ENCODE results near the gene IGFBP2. TPM values are rescaled to one million over a fixed set of nuclear protein-coding genes. Genes with fewer than 3 reads are reported as not detected.

The IGFBP2 gene
- total and polyA plus RNA-seq, 2 of the 13 experiments (the other 11 are each of a cell fraction or from before 2014, with no cell fraction given): 2.0 to 5.8 TPM

DNA sequence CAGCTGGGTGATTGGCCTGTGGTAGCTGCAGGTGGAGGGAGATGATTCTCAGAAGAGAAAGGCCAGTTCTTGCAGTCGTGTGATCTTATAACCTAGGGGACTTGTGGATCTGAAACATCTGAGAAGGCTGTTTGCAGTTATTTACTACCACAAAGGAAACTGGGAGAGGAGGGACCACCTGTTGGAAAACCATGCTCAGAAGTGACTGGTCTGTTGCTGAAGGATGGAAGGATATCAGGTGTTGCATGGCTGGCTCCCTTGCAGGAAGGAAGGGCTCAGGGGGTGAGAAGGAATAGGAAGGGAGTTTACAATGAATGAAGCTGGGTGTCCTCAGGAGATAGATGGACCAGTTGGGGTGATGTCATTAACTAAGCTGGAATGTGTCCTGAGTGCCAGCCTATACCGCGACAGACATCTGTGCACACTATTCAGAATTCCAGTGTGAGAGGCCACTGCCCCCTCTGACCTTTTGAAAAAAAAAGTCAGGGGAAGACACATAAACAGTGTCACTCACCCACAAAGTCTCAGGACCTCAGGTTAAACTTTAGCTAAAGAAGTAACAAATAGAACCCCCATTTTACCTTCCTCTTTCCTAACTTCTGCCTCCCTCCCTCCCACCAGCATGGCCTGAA, 17.5 kb downstream of the IGFBP2 start (continued):
- TF ChIP-seq, protein P1, sequence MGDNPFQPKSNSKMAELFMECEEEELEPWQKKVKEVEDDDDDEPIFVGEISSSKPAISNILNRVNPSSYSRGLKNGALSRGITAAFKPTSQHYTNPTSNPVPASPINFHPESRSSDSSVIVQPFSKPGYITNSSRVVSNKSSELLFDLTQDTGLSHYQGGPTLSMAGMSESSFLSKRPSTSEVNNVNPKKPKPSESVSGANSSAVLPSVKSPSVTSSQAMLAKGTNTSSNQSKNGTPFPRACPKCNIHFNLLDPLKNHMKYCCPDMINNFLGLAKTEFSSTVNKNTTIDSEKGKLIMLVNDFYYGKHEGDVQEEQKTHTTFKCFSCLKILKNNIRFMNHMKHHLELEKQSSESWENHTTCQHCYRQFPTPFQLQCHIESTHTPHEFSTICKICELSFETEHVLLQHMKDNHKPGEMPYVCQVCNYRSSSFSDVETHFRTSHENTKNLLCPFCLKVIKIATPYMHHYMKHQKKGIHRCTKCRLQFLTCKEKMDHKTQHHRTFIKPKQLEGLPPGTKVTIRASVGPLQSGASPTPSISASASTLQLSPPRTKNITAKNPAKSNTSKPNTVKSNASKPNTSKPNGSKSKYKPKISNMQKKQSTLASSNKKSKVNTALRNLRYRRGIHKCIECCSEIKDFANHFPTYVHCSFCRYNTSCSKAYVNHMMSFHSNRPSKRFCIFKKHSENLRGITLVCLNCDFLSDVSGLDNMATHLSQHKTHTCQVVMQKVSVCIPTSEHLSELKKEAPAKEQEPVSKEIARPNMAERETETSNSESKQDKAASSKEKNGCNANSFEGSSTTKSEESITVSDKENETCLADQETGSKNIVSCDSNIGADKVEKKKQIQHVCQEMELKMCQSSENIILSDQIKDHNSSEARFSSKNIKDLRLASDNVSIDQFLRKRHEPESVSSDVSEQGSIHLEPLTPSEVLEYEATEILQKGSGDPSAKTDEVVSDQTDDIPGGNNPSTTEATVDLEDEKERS (CRISPR knock-in tag; IDR thresholded peaks at IDR 0.05): no peak
- TF ChIP-seq ZNF746 (CRISPR knock-in tag; IDR thresholded peaks at IDR 0.05): no peak
- TF ChIP-seq FOXA1 (IDR thresholded peaks at IDR 0.05): no peak
- TF ChIP-seq FOXA1 (CRISPR knock-in tag; IDR thresholded peaks at IDR 0.05): no peak
- no peak for TF ChIP-seq ZNF451 (CRISPR knock-in tag; IDR thresholded peaks at IDR 0.05)
- TF ChIP-seq, protein P2, sequence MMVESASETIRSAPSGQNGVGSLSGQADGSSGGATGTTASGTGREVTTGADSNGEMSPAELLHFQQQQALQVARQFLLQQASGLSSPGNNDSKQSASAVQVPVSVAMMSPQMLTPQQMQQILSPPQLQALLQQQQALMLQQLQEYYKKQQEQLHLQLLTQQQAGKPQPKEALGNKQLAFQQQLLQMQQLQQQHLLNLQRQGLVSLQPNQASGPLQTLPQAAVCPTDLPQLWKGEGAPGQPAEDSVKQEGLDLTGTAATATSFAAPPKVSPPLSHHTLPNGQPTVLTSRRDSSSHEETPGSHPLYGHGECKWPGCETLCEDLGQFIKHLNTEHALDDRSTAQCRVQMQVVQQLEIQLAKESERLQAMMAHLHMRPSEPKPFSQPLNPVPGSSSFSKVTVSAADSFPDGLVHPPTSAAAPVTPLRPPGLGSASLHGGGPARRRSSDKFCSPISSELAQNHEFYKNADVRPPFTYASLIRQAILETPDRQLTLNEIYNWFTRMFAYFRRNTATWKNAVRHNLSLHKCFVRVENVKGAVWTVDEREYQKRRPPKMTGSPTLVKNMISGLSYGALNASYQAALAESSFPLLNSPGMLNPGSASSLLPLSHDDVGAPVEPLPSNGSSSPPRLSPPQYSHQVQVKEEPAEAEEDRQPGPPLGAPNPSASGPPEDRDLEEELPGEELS (CRISPR knock-in tag; IDR thresholded peaks at IDR 0.05): peak; percentile 66
- TF ChIP-seq, protein P3, sequence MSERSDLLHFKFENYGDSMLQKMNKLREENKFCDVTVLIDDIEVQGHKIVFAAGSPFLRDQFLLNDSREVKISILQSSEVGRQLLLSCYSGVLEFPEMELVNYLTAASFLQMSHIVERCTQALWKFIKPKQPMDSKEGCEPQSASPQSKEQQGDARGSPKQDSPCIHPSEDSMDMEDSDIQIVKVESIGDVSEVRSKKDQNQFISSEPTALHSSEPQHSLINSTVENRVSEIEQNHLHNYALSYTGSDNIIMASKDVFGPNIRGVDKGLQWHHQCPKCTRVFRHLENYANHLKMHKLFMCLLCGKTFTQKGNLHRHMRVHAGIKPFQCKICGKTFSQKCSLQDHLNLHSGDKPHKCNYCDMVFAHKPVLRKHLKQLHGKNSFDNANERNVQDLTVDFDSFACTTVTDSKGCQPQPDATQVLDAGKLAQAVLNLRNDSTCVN (CRISPR knock-in tag; IDR thresholded peaks at IDR 0.05; ENCODE audit: borderline replicate concordance): no peak
- TF ChIP-seq IKZF4 (CRISPR knock-in tag; IDR thresholded peaks at IDR 0.05; ENCODE audit: borderline replicate concordance, low read depth, not compliant biosample characterization): no peak
- TF ChIP-seq ZNF788 (CRISPR knock-in tag; IDR thresholded peaks at IDR 0.05; ENCODE audit: borderline replicate concordance): peak; percentile 35; the same call in 1 of the 2 replicates
- TF ChIP-seq TCF12 (IDR thresholded peaks at IDR 0.05): no peak
- no peak for TF ChIP-seq TCF12 (CRISPR knock-in tag; IDR thresholded peaks at IDR 0.05)
- TF ChIP-seq NR2F2 (IDR thresholded peaks at IDR 0.05; ENCODE audit: borderline replicate concordance, low read depth): peak; percentile 93
- TF ChIP-seq SATB2 (CRISPR knock-in tag; IDR thresholded peaks at IDR 0.05): no peak
- no peak for TF ChIP-seq HDAC6 (IDR thresholded peaks at IDR 0.05; ENCODE audit: low read depth, low read length)
- TF ChIP-seq FOXA3 (CRISPR knock-in tag; IDR thresholded peaks at IDR 0.05): peak; percentile 18; the same call in 1 of the 2 replicates
- TF ChIP-seq MED13 (CRISPR knock-in tag; IDR thresholded peaks at IDR 0.05): no peak
- no peak for TF ChIP-seq SAFB2 (CRISPR knock-in tag; IDR thresholded peaks at IDR 0.05; ENCODE audit: borderline replicate concordance, low read depth)
- TF ChIP-seq MXD4 (CRISPR knock-in tag; IDR thresholded peaks at IDR 0.05): 0 out of 2 replicates have a peak, but pooled peaks have one; percentile 23
- no peak for TF ChIP-seq MZF1 (CRISPR knock-in tag; IDR thresholded peaks at IDR 0.05; ENCODE audit: borderline replicate concordance)
- no peak for TF ChIP-seq GTF2F1 (IDR thresholded peaks at IDR 0.05; ENCODE audit: low read length)
- no peak for TF ChIP-seq NR2C2 (CRISPR knock-in tag; IDR thresholded peaks at IDR 0.05; ENCODE audit: borderline replicate concordance)
- no peak for TF ChIP-seq ZNF12 (CRISPR knock-in tag; IDR thresholded peaks at IDR 0.05)
- no peak for TF ChIP-seq PPARG (CRISPR knock-in tag; conservative IDR thresholded peaks at IDR 0.05)
- TF ChIP-seq RBM39 (IDR thresholded peaks at IDR 0.05; ENCODE audit: low read depth, low read length, poor library complexity, severe bottlenecking): no peak
- no peak for TF ChIP-seq NRL (CRISPR knock-in tag; IDR thresholded peaks at IDR 0.05; ENCODE audit: borderline replicate concordance)
- no peak for TF ChIP-seq TCF7 (IDR thresholded peaks at IDR 0.05; ENCODE audit: low read depth)
